ENCODE results near the gene ROPN1B.

Gene ROPN1B

GRCh38 chr3:126005951-126006350, 37.0 kb downstream of the ROPN1B start:
- no peak for DNase-seq

GRCh38 chr3:126008219-126008618, 39.2 kb downstream of the ROPN1B start:
- DNase-seq: no peak

GRCh38 chr3:126009181-126009580, 40.2 kb downstream of the ROPN1B start:
- DNase-seq: no peak

GRCh38 chr3:126013751-126014156, 44.8 kb downstream of the ROPN1B start:
- DNase-seq: no peak

GRCh38 chr3:126014252-126014651, 45.3 kb downstream of the ROPN1B start:
- no peak for DNase-seq

- no peak for DNase-seq
Observed at GRCh38 chr3:126015075-126015474, 46.1 kb downstream of the ROPN1B start.

GRCh38 chr3:126016616-126017015, 47.6 kb downstream of the ROPN1B start:
- no peak for DNase-seq

GRCh38 chr3:126017362-126017761, 48.4 kb downstream of the ROPN1B start:
- DNase-seq: no peak

GRCh38 chr3:126018545-126018944, 49.6 kb downstream of the ROPN1B start:
- no peak for DNase-seq

- no peak for DNase-seq
Observed at GRCh38 chr3:126018995-126019394, 50.0 kb downstream of the ROPN1B start.

- DNase-seq: no peak
Observed at GRCh38 chr3:126019683-126020082, 50.7 kb downstream of the ROPN1B start.

- no peak for DNase-seq
Observed at GRCh38 chr3:126021224-126021623, 52.2 kb downstream of the ROPN1B start.

GRCh38 chr3:126021702-126022101, 52.7 kb downstream of the ROPN1B start:
- DNase-seq: no peak

- no peak for DNase-seq
Observed at GRCh38 chr3:126022741-126023359, 53.9 kb downstream of the ROPN1B start.

GRCh38 chr3:126023390-126023789, 54.4 kb downstream of the ROPN1B start:
- no peak for DNase-seq

GRCh38 chr3:126024049-126024854, 55.3 kb downstream of the ROPN1B start:
- no peak for DNase-seq

- no peak for DNase-seq
Observed at GRCh38 chr3:126025116-126025729, 56.2 kb downstream of the ROPN1B start.

- DNase-seq: no peak
Observed at GRCh38 chr3:126025862-126026261, 56.9 kb downstream of the ROPN1B start.

GRCh38 chr3:126026277-126026751, 57.3 kb downstream of the ROPN1B start:
- DNase-seq: no peak

GRCh38 chr3:126026761-126027160, 57.8 kb downstream of the ROPN1B start:
- DNase-seq: no peak

GRCh38 chr3:126028096-126028495, 59.1 kb downstream of the ROPN1B start:
- no peak for DNase-seq

GRCh38 chr3:126029241-126029640, 60.3 kb downstream of the ROPN1B start:
- DNase-seq: no peak

GRCh38 chr3:126030455-126030854, 61.5 kb downstream of the ROPN1B start:
- DNase-seq: no peak

- DNase-seq: no peak
Observed at GRCh38 chr3:126031981-126032471, 63.0 kb downstream of the ROPN1B start.

Measured in activated CD4-positive, alpha-beta T cell treated with anti-CD3 and anti-CD28 coated beads, Interleukin-2, Interleukin-6, amounts not matched to agents 100 ng/mL and 50 ng/mL, durations not matched to agents 16 hours and 8 hours (primary cell).